NCI-H526 treated with DMSO at 0.1 percent for 48 hours (cell line): ENCODE data around the gene IGF1.

Experiments
- DNase-seq: peaks from one replicate; lab custom pipeline; 2025; lab: John Stamatoyannopoulos, UW

The IGF1 gene

DNA sequence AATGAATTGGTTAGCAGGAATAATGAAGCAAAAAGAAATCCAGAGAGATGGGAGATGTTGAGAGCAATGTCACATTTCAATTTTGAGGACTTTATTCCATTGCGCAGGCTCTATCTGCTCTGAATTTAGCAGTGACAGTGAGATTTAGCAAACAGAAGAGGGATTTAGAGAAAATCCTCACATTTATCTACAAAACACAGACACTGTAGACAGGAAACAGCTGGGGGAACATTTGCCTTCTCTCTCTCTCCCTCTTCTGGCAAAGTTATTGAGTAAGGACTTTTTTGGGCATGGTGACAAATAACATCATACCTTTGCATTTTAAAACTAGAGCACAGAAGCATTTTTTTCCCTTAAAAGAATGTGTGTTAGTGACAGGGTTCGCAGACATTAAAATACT, at the start of gene IGF1:
TSS of gene IGF1 (minus strand) at position 158 of the 400 bp plus-strand sequence. CDS start 182 bp downstream, outside the sequence.
- no peak for DNase-seq

GRCh38 chr12:102528111-102528510, 47.7 kb upstream of the IGF1 start:
- no peak for DNase-seq

GRCh38 chr12:102527171-102527720, 46.9 kb upstream of the IGF1 start:
- DNase-seq, result no peak

DNA sequence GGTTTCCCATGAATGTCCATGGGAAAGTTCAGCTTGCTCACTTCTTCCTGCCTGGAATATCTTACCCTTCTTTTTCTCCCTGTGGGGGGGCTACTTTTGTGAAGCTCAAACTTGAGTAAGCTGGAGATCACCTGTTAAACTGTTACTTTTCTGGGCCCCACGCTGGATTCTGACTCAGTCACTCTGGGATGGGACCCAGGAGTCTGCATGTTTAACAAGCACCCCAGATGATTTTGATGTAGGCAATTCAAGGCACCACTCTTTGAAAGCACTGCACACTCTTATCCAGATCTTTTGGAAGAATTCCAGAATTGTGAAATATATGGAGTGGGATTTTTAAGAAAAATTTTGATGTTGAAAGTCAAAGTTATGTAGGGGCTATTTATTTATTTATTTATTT, 46.3 kb upstream of the IGF1 start:
- DNase-seq, result no peak

GRCh38 chr12:102522768-102523167, 42.4 kb upstream of the IGF1 start:
- DNase-seq, result no peak

GRCh38 chr12:102521662-102522277, 41.4 kb upstream of the IGF1 start:
- no peak for DNase-seq

- DNase-seq, result no peak
Measured at GRCh38 chr12:102518871-102519270, 38.5 kb upstream of the IGF1 start.

DNA sequence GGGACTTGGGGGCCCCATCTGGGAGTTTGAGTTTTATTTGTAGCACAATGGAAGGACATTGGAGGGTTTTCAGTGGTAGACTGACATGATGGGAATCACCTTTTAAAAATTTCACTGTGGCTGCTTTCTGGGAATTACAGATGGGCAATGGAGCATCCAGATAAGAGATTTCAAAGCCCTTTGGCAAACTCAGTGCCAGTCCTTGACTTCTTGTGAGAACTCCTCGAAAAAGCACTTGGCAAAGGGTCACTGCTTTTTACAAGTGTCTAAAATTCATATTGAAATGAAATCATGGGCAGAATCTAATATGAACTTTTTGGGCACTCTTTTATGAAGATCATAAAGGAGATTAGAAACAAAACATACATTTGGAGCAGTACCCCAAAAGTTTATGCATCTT, 34.3 kb upstream of the IGF1 start:
- no peak for DNase-seq

- no peak for DNase-seq
Measured at GRCh38 chr12:102513739-102514138, 33.4 kb upstream of the IGF1 start.

DNA sequence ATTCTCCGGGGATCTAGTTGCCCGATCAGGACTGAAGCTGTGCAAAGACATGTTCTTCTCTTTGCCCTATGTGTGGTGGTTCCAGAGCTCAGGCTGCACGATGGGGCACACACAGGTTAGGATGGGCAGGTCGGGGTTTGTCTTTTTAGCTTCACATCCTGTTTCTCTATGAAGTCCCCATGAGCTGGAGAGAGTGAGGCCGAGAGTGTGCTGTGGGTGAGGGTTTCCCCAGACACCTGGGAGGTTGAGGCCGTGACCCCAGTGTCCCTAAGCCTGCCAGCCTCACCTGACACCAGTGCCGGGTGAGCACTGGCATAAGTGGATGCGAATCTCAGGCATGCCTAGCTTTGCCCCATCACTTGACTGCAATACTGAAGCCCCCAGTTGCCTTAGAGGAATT, 32.9 kb upstream of the IGF1 start:
- DNase-seq, result no peak

DNA sequence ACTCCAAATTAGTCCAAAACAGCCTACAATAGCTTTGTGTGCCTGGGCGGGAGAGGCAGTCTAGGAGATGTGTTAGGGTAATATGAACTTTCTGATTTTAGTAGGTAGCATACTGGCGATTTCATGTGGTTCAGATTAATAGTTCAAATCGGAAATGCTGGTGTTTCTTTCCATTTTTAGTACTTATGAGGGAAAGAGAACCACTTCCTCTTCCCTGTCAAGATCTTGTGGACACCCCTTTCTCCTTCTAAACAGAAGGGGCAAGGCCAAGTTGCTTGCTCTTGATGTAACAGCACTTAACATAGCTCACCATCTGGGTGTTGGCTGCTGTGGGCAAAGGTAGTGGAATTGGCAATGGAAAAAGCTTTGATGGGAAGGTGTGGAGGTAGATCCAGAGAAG, 32.2 kb upstream of the IGF1 start:
- DNase-seq, result no peak

- no peak for DNase-seq
Measured at GRCh38 chr12:102511575-102511974, 31.2 kb upstream of the IGF1 start.

GRCh38 chr12:102510463-102510862, 30.1 kb upstream of the IGF1 start:
- DNase-seq, result no peak

DNA sequence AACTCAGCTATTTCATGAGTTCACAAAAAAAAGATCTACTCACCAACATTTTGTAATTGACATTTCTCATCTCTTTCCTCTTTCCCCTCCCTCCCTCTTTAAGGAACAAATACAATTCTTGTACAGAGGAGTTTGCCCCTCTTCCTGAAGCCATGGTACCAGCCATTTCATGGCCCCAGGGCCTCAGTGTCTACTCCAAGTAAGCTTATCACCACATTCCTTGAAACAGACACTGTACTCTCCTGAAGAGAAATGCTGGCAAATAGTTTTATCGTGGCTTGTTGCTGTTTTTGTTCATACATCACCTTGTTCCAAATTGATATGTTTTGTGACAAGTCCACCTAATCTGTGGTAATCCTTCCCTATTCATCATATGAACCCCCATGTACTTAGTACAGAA, 29.7 kb upstream of the IGF1 start:
- no peak for DNase-seq

DNA sequence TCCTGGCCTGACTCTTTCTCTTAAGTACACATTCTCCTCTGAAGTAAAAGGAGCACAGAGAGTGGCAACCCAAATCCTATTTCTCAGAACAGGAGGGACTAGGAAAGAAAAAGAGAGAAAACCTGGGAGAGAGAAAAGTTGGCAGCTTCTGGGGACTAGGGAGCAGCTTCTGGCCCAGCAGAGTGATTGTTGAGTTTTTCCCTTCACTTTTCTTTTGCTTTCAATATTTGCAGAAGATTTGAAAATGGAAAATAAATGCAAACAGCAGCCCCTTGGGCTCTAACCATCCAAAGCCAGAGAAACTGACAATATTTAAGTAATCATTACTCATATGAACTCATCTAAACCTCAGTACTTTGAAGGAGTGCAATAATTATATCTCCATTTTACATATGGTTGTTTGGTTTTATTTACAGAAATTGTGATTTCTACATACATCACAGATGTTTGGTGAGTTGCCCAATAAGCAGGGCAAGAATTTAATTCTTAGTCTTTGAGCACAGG, 28.8 kb upstream of the IGF1 start:
- no peak for DNase-seq

- DNase-seq, result no peak
Measured at GRCh38 chr12:102508052-102508451, 27.7 kb upstream of the IGF1 start.

DNA sequence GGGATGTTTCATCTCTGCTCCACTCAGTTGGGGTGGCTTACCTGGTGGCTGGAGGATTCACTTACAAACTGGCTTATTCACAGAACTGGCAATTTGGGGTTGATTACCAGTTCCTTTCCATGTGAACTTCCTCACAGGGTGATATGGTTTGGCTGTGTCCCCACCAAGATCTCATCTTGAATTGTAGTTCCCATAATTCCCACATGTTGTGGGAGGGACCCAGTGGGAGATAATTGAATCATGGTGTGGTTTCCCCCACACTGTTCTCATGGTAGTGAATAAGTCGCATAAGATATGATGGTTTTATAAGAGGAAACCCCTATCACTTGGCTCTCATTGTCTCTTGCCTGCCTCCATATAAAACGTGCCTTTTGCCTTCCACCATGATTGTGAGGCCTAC, 26.9 kb upstream of the IGF1 start:
- no peak for DNase-seq

DNA sequence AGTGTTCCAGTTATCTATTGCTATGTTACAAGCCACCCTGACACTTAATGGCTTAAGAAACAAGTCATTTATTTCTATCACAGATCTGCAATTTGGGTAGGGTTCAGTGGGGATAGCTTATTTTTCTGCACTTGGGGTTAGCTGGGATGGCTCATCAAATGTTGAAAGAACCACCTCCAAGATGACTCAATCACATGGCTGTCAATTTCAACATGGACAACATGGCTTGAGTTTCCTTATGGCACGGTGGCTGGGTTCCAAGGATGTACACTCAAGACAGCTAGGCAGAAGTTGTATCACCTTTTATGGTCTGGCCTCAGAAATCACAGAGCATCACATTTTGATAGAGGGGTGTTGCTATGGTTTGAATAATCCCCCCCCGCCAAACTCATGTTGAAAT, 24.5 kb upstream of the IGF1 start:
- no peak for DNase-seq

GRCh38 chr12:102504280-102504679, 23.9 kb upstream of the IGF1 start:
- no peak for DNase-seq

GRCh38 chr12:102503831-102504230, 23.5 kb upstream of the IGF1 start:
- no peak for DNase-seq

- no peak for DNase-seq
Measured at GRCh38 chr12:102503056-102503681, 22.8 kb upstream of the IGF1 start.

- DNase-seq, result no peak
Measured at GRCh38 chr12:102501773-102502172, 21.4 kb upstream of the IGF1 start.

GRCh38 chr12:102498471-102498870, 18.1 kb upstream of the IGF1 start:
- DNase-seq, result no peak

GRCh38 chr12:102497743-102498142, 17.4 kb upstream of the IGF1 start:
- no peak for DNase-seq
